Chondrocyte (in vitro differentiated cells): ENCODE data around the gene MTARC2. TPM values are rescaled to one million over a fixed set of nuclear protein-coding genes. Genes with fewer than 3 reads are reported as not detected.

Source experiments
- DNase-seq: peaks from one replicate; pipeline ENCODE4 v3.0.0; 2021; ENCODE audit warnings: mixed read lengths, low spot score
- H3K27ac Mint-ChIP-seq: one replicate; pipeline ENCODE4 v1.8.0; 2021; ENCODE audit warnings: mild to moderate bottlenecking, moderate library complexity, mixed read lengths; ENCODE audit not compliant: unreplicated experiment
- H3K27me3 Mint-ChIP-seq: 2 replicates; pipeline ENCODE4 v1.8.0; 2021; ENCODE audit warnings: low read depth, mixed read lengths
- H3K36me3 Mint-ChIP-seq: 2 replicates; pipeline ENCODE4 v1.8.0; 2021; ENCODE audit warnings: low read depth, mixed read lengths
- H3K4me1 Mint-ChIP-seq: 2 replicates; pipeline ENCODE4 v1.8.0; 2021; ENCODE audit warnings: low read depth, mild to moderate bottlenecking, mixed read lengths
- H3K4me3 Mint-ChIP-seq: one replicate; pipeline ENCODE4 v1.8.0; 2021; ENCODE audit warnings: mild to moderate bottlenecking, moderate library complexity, mixed read lengths; ENCODE audit not compliant: unreplicated experiment
- H3K9me3 Mint-ChIP-seq: 2 replicates; pipeline ENCODE4 v1.8.0; 2021; ENCODE audit warnings: low read depth, mixed read lengths
- total RNA-seq: library from RNA; stranded (reverse); gene quantifications from 3 replicates; pipeline ENCODE4 v1.2.1, GENCODE V29; 2021
- TF ChIP-seq, protein P1 (sequence below): fragments of 200-600 bp; sonication (generic); IDR thresholded peaks from 2 replicates; pipeline ENCODE4 v1.5.0; 2021; ENCODE audit warnings: antibody characterized with exemption, mild to moderate bottlenecking, moderate library complexity

Gene MTARC2
- total RNA-seq, 1 donor from 2014 or later, result 19.5 TPM

DNA sequence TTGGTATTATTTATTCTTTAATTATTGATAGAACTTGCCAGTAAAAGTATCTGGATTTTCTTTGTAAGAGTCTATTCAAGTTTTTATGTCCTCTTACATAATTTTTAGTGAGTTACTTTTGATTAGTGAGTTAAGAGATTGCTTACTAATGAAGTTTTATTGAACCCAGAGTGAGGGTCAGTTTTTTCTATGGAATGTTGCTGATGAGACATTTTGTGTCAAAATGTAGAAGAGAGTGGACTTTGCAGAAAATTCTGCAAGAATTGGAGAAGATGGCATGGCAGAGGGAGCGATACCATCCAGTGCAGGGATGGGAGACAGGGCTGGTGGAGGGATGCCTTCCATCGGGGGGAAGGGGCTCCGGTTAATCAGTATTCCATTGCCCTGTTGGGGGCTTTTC lies 11.0 kb downstream of the MTARC2 start:
- Mint-ChIP-seq H3K36me3 (peaks cover 41% of the 10 kb centered on the region), H3K4me3 (no peak overlapping the region), H3K27me3 (no peaks in the 10 kb centered on the region), H3K9me3 (no peaks in the 10 kb centered on the region), H3K4me1 (no peaks in the 10 kb centered on the region), H3K27ac (no peak overlapping the region)
- TF ChIP-seq, protein P1, sequence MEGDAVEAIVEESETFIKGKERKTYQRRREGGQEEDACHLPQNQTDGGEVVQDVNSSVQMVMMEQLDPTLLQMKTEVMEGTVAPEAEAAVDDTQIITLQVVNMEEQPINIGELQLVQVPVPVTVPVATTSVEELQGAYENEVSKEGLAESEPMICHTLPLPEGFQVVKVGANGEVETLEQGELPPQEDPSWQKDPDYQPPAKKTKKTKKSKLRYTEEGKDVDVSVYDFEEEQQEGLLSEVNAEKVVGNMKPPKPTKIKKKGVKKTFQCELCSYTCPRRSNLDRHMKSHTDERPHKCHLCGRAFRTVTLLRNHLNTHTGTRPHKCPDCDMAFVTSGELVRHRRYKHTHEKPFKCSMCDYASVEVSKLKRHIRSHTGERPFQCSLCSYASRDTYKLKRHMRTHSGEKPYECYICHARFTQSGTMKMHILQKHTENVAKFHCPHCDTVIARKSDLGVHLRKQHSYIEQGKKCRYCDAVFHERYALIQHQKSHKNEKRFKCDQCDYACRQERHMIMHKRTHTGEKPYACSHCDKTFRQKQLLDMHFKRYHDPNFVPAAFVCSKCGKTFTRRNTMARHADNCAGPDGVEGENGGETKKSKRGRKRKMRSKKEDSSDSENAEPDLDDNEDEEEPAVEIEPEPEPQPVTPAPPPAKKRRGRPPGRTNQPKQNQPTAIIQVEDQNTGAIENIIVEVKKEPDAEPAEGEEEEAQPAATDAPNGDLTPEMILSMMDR, result no peak
- no peak for DNase-seq

DNA sequence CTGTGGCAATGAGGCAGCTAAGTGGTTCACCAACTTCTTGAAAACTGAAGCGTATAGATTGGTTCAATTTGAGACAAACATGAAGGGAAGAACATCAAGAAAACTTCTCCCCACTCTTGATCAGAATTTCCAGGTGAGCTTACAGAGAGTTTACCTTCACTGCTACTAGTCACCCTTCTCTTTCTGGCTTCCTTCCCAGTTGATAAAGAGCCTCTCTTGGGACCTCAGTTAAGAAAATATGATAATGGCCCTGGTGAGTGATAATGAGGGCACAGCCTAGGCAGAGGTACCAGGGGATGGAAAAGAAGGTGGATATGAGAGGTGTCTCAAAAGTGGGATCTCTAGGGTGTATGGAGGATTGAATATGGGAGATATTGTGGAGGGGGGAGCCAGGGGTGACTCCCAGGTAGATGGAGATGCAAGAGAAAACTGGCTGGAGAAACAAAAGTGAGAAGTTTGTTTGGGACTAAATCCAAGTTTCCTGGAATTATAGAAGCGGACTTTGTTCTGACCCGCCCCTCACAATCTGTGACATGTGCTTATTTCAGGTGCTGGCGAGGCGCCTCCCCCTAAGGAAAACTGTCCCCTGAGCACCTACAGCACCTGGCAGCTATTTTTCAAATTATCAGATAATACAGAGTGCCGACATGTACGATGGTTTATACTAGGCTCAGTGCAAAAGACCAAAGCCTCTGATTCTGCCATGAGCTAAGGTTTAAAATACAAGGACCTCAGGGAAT lies 13.7 kb downstream of the MTARC2 start:
- no peak for DNase-seq
- Mint-ChIP-seq H3K4me1 (no peaks in the 10 kb centered on the region), H3K27ac (no peak overlapping the region), H3K9me3 (no peaks in the 10 kb centered on the region), H3K4me3 (no peak overlapping the region), H3K27me3 (no peaks in the 10 kb centered on the region), H3K36me3 (peaks cover 21% of the 10 kb centered on the region)
- TF ChIP-seq, protein P1, result no peak

DNA sequence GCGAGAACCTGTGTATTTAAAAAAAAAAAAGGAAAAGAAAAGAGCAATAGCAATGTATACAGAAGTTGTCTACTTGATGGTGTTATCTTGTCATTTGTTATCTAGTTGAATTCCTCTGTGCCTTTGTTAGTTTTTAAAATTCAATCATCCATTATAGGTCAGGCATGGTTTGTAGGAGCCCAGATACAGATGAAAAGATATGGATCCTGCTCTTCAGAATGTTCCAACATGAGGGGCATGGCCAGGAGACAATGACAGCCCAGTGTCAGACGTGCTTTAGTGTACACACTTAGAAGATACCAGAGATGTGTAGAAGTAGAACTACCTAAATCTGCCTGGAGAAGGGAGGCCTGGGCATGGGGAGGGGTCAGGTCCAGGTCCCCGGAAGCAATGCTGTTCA lies 16.6 kb downstream of the MTARC2 start:
- no peak overlapping the region for H3K4me3 Mint-ChIP-seq
- DNase-seq, result no peak
- no peaks in the 10 kb centered on the region for H3K27me3 Mint-ChIP-seq
- peaks cover 5% of the 10 kb centered on the region for H3K4me1 Mint-ChIP-seq
- peaks cover 20% of the 10 kb centered on the region for H3K36me3 Mint-ChIP-seq
- no peak overlapping the region for H3K27ac Mint-ChIP-seq
- TF ChIP-seq, protein P1, result no peak
- no peaks in the 10 kb centered on the region for H3K9me3 Mint-ChIP-seq

DNA sequence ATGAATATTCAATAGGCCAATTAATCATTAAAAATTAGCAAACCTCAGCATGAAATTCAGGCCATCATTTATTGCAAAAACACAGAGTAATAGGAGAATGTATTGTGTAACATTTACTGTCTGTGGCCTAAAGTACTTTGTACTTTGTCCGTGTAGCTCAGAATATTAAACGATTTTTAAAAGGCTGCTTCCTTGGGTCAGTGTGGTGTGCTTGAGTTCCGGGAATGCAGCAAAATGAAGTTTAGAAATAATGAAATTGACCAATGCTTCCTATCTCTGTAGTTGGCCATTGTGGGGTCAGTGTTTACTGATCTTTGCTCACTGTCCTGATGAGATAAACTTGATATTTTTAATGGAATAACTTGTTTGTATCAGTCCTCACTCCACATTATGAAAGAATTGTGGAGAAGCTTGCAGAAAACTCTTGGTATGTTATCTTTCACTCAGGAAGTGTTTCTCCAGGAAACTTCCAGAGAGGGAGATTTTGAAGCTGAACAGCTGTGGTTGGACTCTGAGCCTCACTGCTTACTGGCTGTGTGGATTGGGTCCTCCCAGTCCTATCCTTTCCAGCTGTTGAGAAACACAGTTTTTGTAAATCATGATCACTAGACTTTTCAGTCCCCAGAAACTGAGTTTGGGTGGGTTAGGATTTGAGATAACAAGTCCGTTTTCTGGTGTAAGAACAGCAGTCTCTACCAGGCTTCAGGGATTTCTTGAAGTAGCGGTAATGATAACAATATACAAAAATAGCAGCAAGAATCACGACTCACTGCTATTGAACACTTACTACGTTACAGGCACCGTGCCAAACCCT lies 19.4 kb downstream of the MTARC2 start:
- DNase-seq, result no peak
- peaks cover 18% of the 10 kb centered on the region for H3K36me3 Mint-ChIP-seq
- no peaks in the 10 kb centered on the region for H3K27me3 Mint-ChIP-seq
- H3K4me3 Mint-ChIP-seq, result no peak overlapping the region
- H3K27ac Mint-ChIP-seq, result peak overlapping the region; percentile 36
- H3K9me3 Mint-ChIP-seq, result no peaks in the 10 kb centered on the region
- H3K4me1 Mint-ChIP-seq, result peaks cover 5% of the 10 kb centered on the region
- TF ChIP-seq, protein P1, result no peak

DNA sequence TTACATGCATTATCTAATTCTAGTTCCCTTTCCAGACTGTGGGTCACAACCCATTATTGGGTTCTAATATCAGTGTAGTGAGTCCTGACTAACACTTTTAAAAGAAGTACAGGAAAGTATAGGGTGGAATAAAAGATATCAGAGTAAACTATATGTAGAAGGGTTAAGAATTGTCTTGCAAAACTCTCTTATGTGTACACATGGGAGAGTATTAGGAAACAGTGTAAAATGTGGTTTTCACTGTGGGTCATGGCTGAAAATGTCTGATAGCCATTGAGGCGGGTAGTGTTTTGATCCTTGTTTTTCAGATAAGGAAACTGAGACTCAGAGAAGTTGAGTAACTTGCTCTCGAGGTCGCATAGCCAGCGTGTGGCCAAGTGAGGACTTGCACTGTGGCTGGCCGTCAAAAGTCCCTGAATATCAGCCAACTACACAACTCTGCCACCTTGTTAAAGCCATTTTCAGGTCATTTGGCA lies 20.0 kb downstream of the MTARC2 start:
- peaks cover 5% of the 10 kb centered on the region for H3K4me1 Mint-ChIP-seq
- TF ChIP-seq, protein P1, result no peak
- no peak for DNase-seq
- H3K36me3 Mint-ChIP-seq, result peaks cover 13% of the 10 kb centered on the region
- no peak overlapping the region for H3K4me3 Mint-ChIP-seq
- no peaks in the 10 kb centered on the region for H3K9me3 Mint-ChIP-seq
- no peaks in the 10 kb centered on the region for H3K27me3 Mint-ChIP-seq
- no peak overlapping the region for H3K27ac Mint-ChIP-seq
